DND-41 (cell line): Measurements from ENCODE around the gene TNS3.

ENCODE experiments used
- ATAC-seq: fragments of 200-7000 bp; cut with Tn5 transposase; 3 replicates; pipeline ENCODE4 v1.9.1; 2021; ENCODE audit warnings: low read depth; ENCODE audit not compliant: insufficient read depth
- DNase-seq: peaks from one replicate; pipeline ENCODE4 v3.0.0-alpha.2; 2020
- H2AFZ ChIP-seq: 2 replicates; pipeline ENCODE4 v1.6.0; 2012; ENCODE audit warnings: low read depth, low read length
- H3K27ac ChIP-seq: 2 replicates; pipeline ENCODE4 v1.5.1; 2012; ENCODE audit warnings: low read length, inconsistent platforms
- H3K27me3 ChIP-seq: fragments of 200-600 bp; sonication (generic); 2 replicates; pipeline ENCODE4 v1.6.0; 2012; ENCODE audit warnings: low read length, mild to moderate bottlenecking, inconsistent platforms; ENCODE audit not compliant: insufficient read depth, poor library complexity
- H3K36me3 ChIP-seq: 2 replicates; pipeline ENCODE4 v1.5.1; 2012; ENCODE audit warnings: low read length, inconsistent platforms; ENCODE audit not compliant: insufficient read depth
- H3K4me1 ChIP-seq: 2 replicates; pipeline ENCODE4 v1.5.1; 2012; ENCODE audit warnings: mild to moderate bottlenecking, low read length; ENCODE audit not compliant: insufficient read depth
- H3K4me2 ChIP-seq: 2 replicates; pipeline ENCODE4 v1.6.0; 2012; ENCODE audit warnings: mild to moderate bottlenecking, moderate library complexity, low read length, inconsistent platforms; ENCODE audit not compliant: insufficient read depth
- H3K4me3 ChIP-seq, 2 experiments: fragments of 200-600 bp in 1 of 2; shearing (Covaris generic) in 1 of 2; 2 replicates each; pipeline ENCODE4 v1.5.1; 2012 to 2016; ENCODE audit warnings: inconsistent platforms in 2 of 2, low read length in 2 of 2, mild to moderate bottlenecking in 2 of 2, low read depth in 1 of 2, moderate library complexity in 1 of 2
- H3K79me2 ChIP-seq: 2 replicates; pipeline ENCODE4 v1.6.0; 2012; ENCODE audit warnings: low read length, inconsistent platforms; ENCODE audit not compliant: insufficient read depth
- H3K9ac ChIP-seq: 2 replicates; pipeline ENCODE4 v1.6.0; 2012; ENCODE audit warnings: low read depth, mild to moderate bottlenecking, inconsistent platforms, low read length, moderate library complexity
- H3K9me3 ChIP-seq: 2 replicates; pipeline ENCODE4 v1.5.1; 2012; ENCODE audit warnings: low read length, moderate library complexity, mild to moderate bottlenecking, inconsistent platforms; ENCODE audit not compliant: insufficient read depth, severe bottlenecking
- H4K20me1 ChIP-seq: 2 replicates; pipeline ENCODE4 v1.6.0; 2012; ENCODE audit warnings: low read length; ENCODE audit not compliant: insufficient read depth
- EZH2 ChIP-seq: IDR thresholded peaks from 3 replicates; pipeline ENCODE4 v1.6.1; 2012; ENCODE audit warnings: borderline replicate concordance, low read depth, mild to moderate bottlenecking, moderate library complexity, low read length, inconsistent platforms; ENCODE audit not compliant: severe bottlenecking
- TF ChIP-seq, protein P1 (sequence below): IDR thresholded peaks from 2 replicates; pipeline ENCODE4 v1.5.1; 2012; ENCODE audit warnings: borderline replicate concordance, low read length, moderate library complexity, mild to moderate bottlenecking; ENCODE audit not compliant: poor library complexity, severe bottlenecking; ENCODE audit errors: extremely low read depth

The TNS3 gene

DNA sequence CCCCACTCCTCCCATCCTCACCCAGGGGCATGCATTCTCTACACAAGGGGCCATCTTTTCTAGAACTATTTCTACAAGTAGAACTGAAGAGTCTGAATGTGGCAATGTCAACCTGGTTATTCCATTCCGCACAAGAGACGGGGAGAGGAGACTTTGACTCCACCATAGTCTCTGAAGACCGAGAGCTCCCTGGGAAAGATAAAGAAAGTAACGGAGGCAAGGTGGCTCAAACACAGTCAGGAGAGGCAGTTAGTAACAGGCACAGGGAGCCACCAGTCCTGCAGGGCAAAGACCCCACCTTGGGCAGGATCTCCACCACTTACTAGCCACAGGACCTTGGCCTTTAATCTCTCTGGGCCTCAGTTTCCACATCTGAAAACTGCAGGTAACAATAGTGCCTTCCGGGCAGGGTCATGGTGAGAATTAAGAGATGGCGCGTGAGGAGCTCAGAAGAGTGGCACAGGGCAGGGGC, 100.3 kb downstream of the TNS3 start:
- H3K4me1 ChIP-seq: no peaks in the 10 kb centered on the region
- H3K79me2 ChIP-seq: no peaks in the 10 kb centered on the region
- ATAC-seq (no peak), DNase-seq (no peak)
- no peak overlapping the region for H3K27ac ChIP-seq
- no peaks in the 10 kb centered on the region for H3K36me3 ChIP-seq
- no peak overlapping the region for H3K4me2 ChIP-seq
- H3K9ac ChIP-seq: no peak overlapping the region
- no peak overlapping the region for H3K4me3 ChIP-seq
- TF ChIP-seq, protein P1, sequence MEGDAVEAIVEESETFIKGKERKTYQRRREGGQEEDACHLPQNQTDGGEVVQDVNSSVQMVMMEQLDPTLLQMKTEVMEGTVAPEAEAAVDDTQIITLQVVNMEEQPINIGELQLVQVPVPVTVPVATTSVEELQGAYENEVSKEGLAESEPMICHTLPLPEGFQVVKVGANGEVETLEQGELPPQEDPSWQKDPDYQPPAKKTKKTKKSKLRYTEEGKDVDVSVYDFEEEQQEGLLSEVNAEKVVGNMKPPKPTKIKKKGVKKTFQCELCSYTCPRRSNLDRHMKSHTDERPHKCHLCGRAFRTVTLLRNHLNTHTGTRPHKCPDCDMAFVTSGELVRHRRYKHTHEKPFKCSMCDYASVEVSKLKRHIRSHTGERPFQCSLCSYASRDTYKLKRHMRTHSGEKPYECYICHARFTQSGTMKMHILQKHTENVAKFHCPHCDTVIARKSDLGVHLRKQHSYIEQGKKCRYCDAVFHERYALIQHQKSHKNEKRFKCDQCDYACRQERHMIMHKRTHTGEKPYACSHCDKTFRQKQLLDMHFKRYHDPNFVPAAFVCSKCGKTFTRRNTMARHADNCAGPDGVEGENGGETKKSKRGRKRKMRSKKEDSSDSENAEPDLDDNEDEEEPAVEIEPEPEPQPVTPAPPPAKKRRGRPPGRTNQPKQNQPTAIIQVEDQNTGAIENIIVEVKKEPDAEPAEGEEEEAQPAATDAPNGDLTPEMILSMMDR: no peak
- no peak for TF ChIP-seq EZH2
- no peak overlapping the region for H2AFZ ChIP-seq
- H3K9me3 ChIP-seq: no peaks in the 10 kb centered on the region
- H3K27me3 ChIP-seq: no peaks in the 10 kb centered on the region
- no peaks in the 10 kb centered on the region for H4K20me1 ChIP-seq

DNA sequence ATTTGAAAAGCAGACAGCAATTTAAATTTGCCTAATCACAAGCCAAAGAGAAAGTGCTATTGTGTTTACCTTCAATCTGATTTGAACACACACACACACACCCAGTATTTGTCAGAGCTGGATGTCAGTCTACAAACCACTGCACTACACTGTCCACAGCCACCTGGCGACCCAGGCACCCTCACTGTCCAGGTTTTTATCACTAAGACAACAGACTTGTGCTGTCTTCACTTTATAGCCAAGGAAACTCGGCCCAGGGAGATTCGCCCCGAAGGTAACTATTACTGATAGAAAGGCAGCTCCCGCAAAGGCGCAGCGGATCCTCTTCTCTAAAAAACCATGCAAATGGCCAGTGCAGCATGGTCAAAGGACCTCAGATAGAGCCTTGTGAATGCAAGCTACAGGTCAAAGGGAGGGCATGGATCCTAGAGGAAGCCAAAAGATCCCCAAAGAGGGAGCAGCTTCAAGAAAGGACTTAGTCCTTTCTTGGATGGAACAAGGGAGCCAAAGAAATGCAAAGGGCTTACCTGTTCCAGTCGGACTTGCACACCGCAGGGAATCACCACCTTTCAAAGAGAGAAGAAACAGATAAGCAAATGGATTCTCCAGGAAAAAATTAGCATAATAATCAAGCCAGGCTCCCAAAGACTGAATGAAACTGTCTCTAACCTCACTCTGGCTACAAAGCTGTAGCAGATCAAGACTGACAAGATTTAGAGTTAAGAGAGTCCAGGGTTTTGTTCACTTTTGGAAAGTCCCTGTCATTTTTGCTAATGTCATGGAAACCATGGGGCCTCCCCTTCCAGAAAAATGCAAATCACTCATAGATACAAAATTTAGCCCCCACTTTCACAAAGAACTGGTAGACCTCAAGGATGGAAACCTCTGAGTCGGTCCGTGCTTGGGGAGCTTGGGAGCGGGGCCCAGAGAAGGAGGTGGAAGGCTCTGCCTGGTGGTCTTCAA, 101.1 kb downstream of the TNS3 start:
- H3K27me3 ChIP-seq: no peaks in the 10 kb centered on the region
- no peak for DNase-seq
- H3K79me2 ChIP-seq: no peaks in the 10 kb centered on the region
- H3K27ac ChIP-seq: no peak overlapping the region
- no peak overlapping the region for H3K4me2 ChIP-seq
- H3K4me3 ChIP-seq: no peak overlapping the region
- H4K20me1 ChIP-seq: no peaks in the 10 kb centered on the region
- H3K4me1 ChIP-seq: no peaks in the 10 kb centered on the region
- H3K9ac ChIP-seq: no peak overlapping the region
- no peaks in the 10 kb centered on the region for H3K9me3 ChIP-seq
- H2AFZ ChIP-seq: no peak overlapping the region
- ATAC-seq: no peak
- H3K36me3 ChIP-seq: no peaks in the 10 kb centered on the region
- TF ChIP-seq, protein P1: no peak
- no peak for TF ChIP-seq EZH2

DNA sequence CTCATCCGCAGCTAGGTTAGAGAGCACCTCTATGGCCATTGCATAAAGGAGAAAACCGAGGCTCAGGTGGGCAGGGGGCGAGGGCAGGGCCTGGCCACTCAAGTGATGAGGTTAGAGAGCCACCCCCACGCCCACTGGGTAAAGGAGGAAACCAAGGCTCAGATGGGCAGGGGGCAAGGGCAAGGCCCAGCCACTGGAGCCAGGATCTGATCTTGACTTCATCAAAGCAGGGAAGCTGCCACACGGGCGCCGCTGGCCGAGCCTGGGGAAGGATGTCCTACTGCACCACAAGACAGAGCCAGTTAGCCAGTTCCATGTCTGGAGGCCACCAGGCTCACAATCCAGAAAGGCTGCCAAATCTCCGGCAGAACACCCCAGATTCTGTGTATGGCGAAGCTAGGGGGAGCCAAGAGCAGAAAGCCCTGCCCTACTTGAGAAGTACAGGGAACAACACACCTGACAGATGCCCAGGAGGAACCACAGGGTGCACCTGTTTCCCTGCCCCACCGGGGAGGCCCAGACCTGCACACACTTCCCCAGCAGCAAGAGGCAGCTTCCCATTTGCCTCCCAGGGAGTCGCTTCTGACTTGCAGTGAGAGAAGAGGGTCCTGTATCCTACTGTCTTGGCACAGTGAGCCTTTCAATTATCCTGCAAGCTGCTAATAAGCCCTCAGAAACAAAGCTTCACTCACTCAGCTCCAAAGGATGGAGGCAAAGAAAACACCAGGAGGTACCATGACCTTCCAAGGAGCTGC, 101.9 kb downstream of the TNS3 start:
- H3K9me3 ChIP-seq: no peaks in the 10 kb centered on the region
- no peak overlapping the region for H3K4me2 ChIP-seq
- no peaks in the 10 kb centered on the region for H4K20me1 ChIP-seq
- no peaks in the 10 kb centered on the region for H3K27me3 ChIP-seq
- H2AFZ ChIP-seq: no peak overlapping the region
- no peaks in the 10 kb centered on the region for H3K4me1 ChIP-seq
- H3K36me3 ChIP-seq: no peaks in the 10 kb centered on the region
- ATAC-seq: no peak
- H3K27ac ChIP-seq: no peak overlapping the region
- H3K4me3 ChIP-seq: no peak overlapping the region
- H3K79me2 ChIP-seq: no peaks in the 10 kb centered on the region
- TF ChIP-seq, protein P1: no peak
- TF ChIP-seq EZH2: no peak
- no peak overlapping the region for H3K9ac ChIP-seq
- no peak for DNase-seq
